Smooth muscle cell (in vitro differentiated cells): ENCODE results near the gene DIABLO. TPM values are rescaled to one million over a fixed set of nuclear protein-coding genes. Genes with fewer than 3 reads are reported as not detected.

Experiments
- DNase-seq: peaks from one replicate; lab custom pipeline; 2025; ENCODE audit not compliant: unreplicated experiment; lab: John Stamatoyannopoulos, UW
- H2AFZ ChIP-seq: fragments of 200-600 bp; sonication (generic); 2 replicates; pipeline ENCODE4 v1.6.0; 2016; ENCODE audit warnings: antibody characterized with exemption, low read depth, mild to moderate bottlenecking
- H3F3A ChIP-seq: fragments of 200-600 bp; sonication (generic); 2 replicates; pipeline ENCODE4 v1.6.0; 2017; ENCODE audit warnings: antibody characterized with exemption, low read depth
- H3K27ac ChIP-seq: fragments of 200-600 bp; sonication (generic); 2 replicates; pipeline ENCODE4 v1.5.1; 2016; ENCODE audit warnings: low read depth, mild to moderate bottlenecking
- H3K27me3 ChIP-seq: fragments of 200-600 bp; sonication (generic); 2 replicates; pipeline ENCODE4 v1.6.1; 2016; ENCODE audit warnings: low read depth, mild to moderate bottlenecking
- H3K36me3 ChIP-seq: fragments of 200-600 bp; sonication (generic); 2 replicates; pipeline ENCODE4 v1.5.1; 2016; ENCODE audit warnings: low read depth
- H3K4me1 ChIP-seq: fragments of 200-600 bp; sonication (generic); 2 replicates; pipeline ENCODE4 v1.5.1; 2016; ENCODE audit warnings: low read depth
- H3K4me2 ChIP-seq: fragments of 200-600 bp; sonication (generic); 2 replicates; pipeline ENCODE4 v1.6.0; 2016; ENCODE audit warnings: mild to moderate bottlenecking
- H3K4me3 ChIP-seq: fragments of 200-600 bp; sonication (generic); 2 replicates; pipeline ENCODE4 v1.5.1; 2016; ENCODE audit warnings: mild to moderate bottlenecking
- H3K79me2 ChIP-seq: fragments of 200-600 bp; sonication (generic); 2 replicates; pipeline ENCODE4 v1.6.0; 2016; ENCODE audit warnings: low read depth, mild to moderate bottlenecking
- H3K9ac ChIP-seq: fragments of 200-600 bp; sonication (generic); 2 replicates; pipeline ENCODE4 v1.6.0; 2016; ENCODE audit warnings: low read depth
- H3K9me3 ChIP-seq: fragments of 200-600 bp; sonication (generic); replicated peaks from 2 replicates; pipeline ENCODE4 v1.5.1; 2016; ENCODE audit warnings: low read depth
- H4K20me1 ChIP-seq: fragments of 200-600 bp; sonication (generic); 2 replicates; pipeline ENCODE4 v1.6.0; 2016; ENCODE audit warnings: low read depth
- CTCF ChIP-seq: fragments of 200-600 bp; sonication (generic); IDR thresholded peaks from 2 replicates; pipeline ENCODE4 v1.5.1; 2017; ENCODE audit warnings: borderline replicate concordance, mild to moderate bottlenecking, antibody characterized with exemption; ENCODE audit not compliant: insufficient read depth, poor library complexity, severe bottlenecking
- WGBS: methylation state at CpG from one replicate; pipeline ENCODE4 v1.1.7; 2016; ENCODE audit warnings: low lambda C conversion rate; 5-methylcytosine and 5-hydroxymethylcytosine counted together
- polyA plus RNA-seq: library from polyadenylated mRNA; unstranded; fragments of >200 nt; fragmentation: Nextera tagmentation; extraction: Ambion mirVana; gene quantifications from 2 replicates; pipeline ENCODE4 v1.2.1, GENCODE V29; 2016
- total RNA-seq: library from RNA; depleted of rRNA; stranded (reverse); fragments of >200 nt; gene quantifications from 2 replicates; pipeline ENCODE4 v1.2.3, GENCODE V29; 2014

DIABLO gene
- total and polyA plus RNA-seq, 2 experiments from 2014 or later: 68.8 to 76.2 TPM

- Histone ChIP-seq H3K79me2 (no peaks in the 10 kb centered on the region), H3K4me1 (no peaks in the 10 kb centered on the region), H4K20me1 (no peaks in the 10 kb centered on the region), H3K27ac (no peak overlapping the region), H3K27me3 (no peaks in the 10 kb centered on the region), H3K9ac (no peak overlapping the region), H3K36me3 (no peaks in the 10 kb centered on the region), H3K9me3 (no peaks in the 10 kb centered on the region), H3K4me3 (no peak overlapping the region), H2AFZ (no peak overlapping the region), H3F3A (no peaks in the 10 kb centered on the region), H3K4me2 (no peak overlapping the region)
- peak; percentile 68 for TF ChIP-seq CTCF
- 70% methylated on average over 18 of the region's 18 CpGs for WGBS
- DNase-seq: no peak
These were observed 34.8 kb downstream of the DIABLO start for GRCh38 chr12:122190842-122191668.

- 94% methylated on average over 33 of the region's 34 CpGs for WGBS
- no peaks in the 10 kb centered on the region for H3K79me2 ChIP-seq
- DNase-seq: no peak
- H4K20me1 ChIP-seq: no peaks in the 10 kb centered on the region
- TF ChIP-seq CTCF: no peak
- no peaks in the 10 kb centered on the region for H3K4me1 ChIP-seq
- no peak overlapping the region for H2AFZ ChIP-seq
- H3K27me3 ChIP-seq: no peaks in the 10 kb centered on the region
- H3K4me3 ChIP-seq: no peak overlapping the region
- H3K36me3 ChIP-seq: no peaks in the 10 kb centered on the region
- H3K4me2 ChIP-seq: no peak overlapping the region
- H3F3A ChIP-seq: no peaks in the 10 kb centered on the region
- no peak overlapping the region for H3K27ac ChIP-seq
- no peak overlapping the region for H3K9ac ChIP-seq
- H3K9me3 ChIP-seq: no peaks in the 10 kb centered on the region
These were observed 36.0 kb downstream of the DIABLO start for GRCh38 chr12:122189626-122190475.

GRCh38 chr12:122187466-122187865 lies 38.4 kb downstream of the DIABLO start:
- Histone ChIP-seq H3K4me3 (no peak overlapping the region), H3K27me3 (no peaks in the 10 kb centered on the region), H3K36me3 (no peaks in the 10 kb centered on the region), H4K20me1 (no peaks in the 10 kb centered on the region), H3K9ac (no peak overlapping the region), H3K4me2 (no peak overlapping the region), H3K79me2 (no peaks in the 10 kb centered on the region), H3F3A (no peaks in the 10 kb centered on the region), H3K9me3 (no peaks in the 10 kb centered on the region), H3K4me1 (no peaks in the 10 kb centered on the region), H3K27ac (no peak overlapping the region), H2AFZ (no peak overlapping the region)
- no peak for DNase-seq
- WGBS: 83% methylated on average over 12 of the region's 12 CpGs
- TF ChIP-seq CTCF: no peak
